Measurements from ENCODE around the gene GRIP1. TPM values are rescaled to one million over a fixed set of nuclear protein-coding genes. Genes with fewer than 3 reads are reported as not detected.

Gene GRIP1
- total RNA-seq, 2 donors from 2014 or later: 0.28 TPM; not detected in 1

DNA sequence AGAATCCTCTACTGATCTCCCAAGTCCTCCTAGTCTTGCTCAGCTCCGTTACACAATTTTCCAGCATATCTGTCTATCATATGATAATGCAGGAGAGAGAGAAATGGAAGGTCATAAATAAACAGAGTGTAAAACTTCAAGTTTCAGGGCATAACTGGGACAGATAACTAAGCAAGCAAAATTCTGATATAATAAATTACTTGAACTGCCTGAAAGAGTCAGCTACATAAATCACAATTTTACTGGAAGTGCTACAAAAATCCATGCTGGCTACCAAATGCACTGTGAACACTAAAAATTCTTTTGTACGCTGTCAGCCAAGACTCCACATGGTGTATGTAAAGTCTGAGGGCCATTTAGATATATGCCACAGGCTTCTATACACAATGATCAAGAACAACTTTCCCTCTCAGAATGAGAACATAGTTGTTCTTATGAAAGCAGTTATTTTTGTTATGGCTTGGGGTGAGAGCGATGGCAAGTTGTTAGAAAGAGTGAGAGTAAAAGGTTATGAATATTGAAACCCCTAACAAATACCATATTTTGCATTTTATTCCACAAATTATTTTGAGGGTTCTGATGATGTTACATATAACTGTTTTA lies 41.1 kb downstream of the GRIP1 start:
- Histone ChIP-seq H3K4me3 (no peak overlapping the region), H3K9me3 (no peaks in the 10 kb centered on the region), H3K27ac (no peak overlapping the region), H3K4me1 (ENCODE audit: control insufficient read depth in 1 of 2, low read depth in 2 of 2) (no peaks in the 10 kb centered on the region), H3K36me3 (no peaks in the 10 kb centered on the region), H3K27me3 (replicated peaks; ENCODE audit: insufficient read depth) (no peaks in the 10 kb centered on the region)
- DNase-seq (ENCODE audit: low spot score): no peak
- TF ChIP-seq, protein P1, sequence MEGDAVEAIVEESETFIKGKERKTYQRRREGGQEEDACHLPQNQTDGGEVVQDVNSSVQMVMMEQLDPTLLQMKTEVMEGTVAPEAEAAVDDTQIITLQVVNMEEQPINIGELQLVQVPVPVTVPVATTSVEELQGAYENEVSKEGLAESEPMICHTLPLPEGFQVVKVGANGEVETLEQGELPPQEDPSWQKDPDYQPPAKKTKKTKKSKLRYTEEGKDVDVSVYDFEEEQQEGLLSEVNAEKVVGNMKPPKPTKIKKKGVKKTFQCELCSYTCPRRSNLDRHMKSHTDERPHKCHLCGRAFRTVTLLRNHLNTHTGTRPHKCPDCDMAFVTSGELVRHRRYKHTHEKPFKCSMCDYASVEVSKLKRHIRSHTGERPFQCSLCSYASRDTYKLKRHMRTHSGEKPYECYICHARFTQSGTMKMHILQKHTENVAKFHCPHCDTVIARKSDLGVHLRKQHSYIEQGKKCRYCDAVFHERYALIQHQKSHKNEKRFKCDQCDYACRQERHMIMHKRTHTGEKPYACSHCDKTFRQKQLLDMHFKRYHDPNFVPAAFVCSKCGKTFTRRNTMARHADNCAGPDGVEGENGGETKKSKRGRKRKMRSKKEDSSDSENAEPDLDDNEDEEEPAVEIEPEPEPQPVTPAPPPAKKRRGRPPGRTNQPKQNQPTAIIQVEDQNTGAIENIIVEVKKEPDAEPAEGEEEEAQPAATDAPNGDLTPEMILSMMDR (IDR thresholded peaks at IDR 0.05): no peak
- no peak for ATAC-seq (ENCODE audit: insufficient number of reproducible peaks, low FRiP score, low read depth)

DNA sequence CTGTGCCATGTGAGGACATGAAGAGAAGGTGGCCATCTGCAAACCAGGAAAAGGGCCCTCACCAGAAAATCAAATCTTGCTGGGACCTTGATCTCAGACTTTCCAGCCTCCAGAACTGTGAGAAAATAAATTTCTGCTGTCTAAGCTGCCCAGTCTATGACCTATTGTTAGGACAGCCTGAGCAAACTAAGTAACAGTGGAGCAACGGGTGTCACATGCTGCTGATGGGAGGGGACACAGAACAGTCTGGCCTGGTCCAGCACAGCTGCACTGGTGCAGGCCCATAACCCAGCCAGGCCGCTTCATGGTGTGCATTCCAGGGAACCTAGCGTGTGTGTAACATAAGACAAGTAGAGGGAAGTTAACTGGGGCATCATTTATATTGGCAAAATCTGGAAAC lies 42.1 kb downstream of the GRIP1 start:
- ATAC-seq (ENCODE audit: insufficient number of reproducible peaks, low FRiP score, low read depth): no peak
- H3K27me3 ChIP-seq (replicated peaks; ENCODE audit: insufficient read depth): no peaks in the 10 kb centered on the region
- TF ChIP-seq, protein P1 (IDR thresholded peaks at IDR 0.05): no peak
- H3K4me1 ChIP-seq (ENCODE audit: control insufficient read depth in 1 of 2, low read depth in 2 of 2): no peaks in the 10 kb centered on the region
- H3K27ac ChIP-seq: no peak overlapping the region
- H3K4me3 ChIP-seq: no peak overlapping the region
- no peak for DNase-seq (ENCODE audit: low spot score)
- no peaks in the 10 kb centered on the region for H3K9me3 ChIP-seq
- H3K36me3 ChIP-seq: no peaks in the 10 kb centered on the region

DNA sequence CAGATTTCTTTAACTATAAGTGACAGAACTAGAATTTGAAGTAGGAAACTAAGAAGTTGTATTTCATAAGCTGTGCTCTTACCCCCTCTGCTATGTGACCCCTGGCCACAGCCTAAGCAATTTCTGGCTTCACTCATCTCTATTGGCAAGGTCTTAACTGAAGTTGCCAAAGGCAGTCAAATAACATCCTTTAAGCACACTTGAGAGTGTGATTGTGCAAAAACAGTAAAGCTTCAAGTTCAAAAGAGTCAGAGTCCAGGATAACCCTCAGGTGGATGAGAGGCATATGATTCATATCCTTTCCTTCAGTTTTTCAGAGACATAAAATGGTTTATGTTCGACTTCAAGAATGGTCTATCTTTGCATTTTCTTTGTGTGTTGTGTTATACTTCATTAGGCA lies 45.2 kb downstream of the GRIP1 start:
- Histone ChIP-seq H3K4me1 (ENCODE audit: control insufficient read depth in 1 of 2, low read depth in 2 of 2) (no peaks in the 10 kb centered on the region), H3K27ac (no peak overlapping the region), H3K36me3 (no peaks in the 10 kb centered on the region), H3K4me3 (no peak overlapping the region), H3K27me3 (replicated peaks; ENCODE audit: insufficient read depth) (no peaks in the 10 kb centered on the region), H3K9me3 (no peaks in the 10 kb centered on the region)
- ATAC-seq (ENCODE audit: insufficient number of reproducible peaks, low FRiP score, low read depth) (no peak), DNase-seq (ENCODE audit: low spot score) (no peak)
- TF ChIP-seq, protein P1 (IDR thresholded peaks at IDR 0.05): no peak

DNA sequence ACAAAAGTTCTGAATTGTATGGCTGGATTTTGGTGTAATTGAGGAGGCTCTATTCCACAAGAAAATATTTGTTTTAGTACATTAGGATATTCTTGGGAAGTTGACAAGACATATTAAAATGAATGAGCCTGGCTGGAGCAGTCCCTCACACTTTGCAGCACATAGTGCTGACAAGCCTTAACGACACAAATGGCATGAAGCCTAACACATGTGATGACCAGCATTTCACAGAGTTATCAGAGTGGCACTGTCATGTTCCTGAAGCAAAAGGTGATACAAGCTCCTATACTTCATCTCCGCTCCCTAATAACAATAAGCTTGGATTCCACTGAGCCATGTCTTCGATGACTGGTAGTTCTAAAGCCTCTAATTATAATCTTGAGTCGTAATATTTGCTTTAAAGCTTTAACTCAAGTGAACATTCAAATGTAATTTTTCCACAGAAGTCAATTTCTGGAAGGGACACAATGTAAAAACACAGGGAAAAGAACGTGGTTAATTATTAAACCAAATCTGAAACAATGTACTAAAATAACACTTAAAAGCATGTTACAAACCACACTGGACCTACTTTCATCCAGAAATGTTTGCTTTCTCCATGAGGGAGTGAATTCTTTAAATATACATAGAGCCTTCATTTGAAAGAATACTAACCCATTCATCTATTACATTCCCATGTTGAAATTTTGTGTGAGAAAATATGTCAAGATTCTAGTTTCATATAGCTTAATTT lies 49.6 kb downstream of the GRIP1 start:
- Histone ChIP-seq H3K27me3 (replicated peaks; ENCODE audit: insufficient read depth) (no peaks in the 10 kb centered on the region), H3K4me3 (no peak overlapping the region), H3K27ac (no peak overlapping the region), H3K36me3 (no peaks in the 10 kb centered on the region), H3K9me3 (no peaks in the 10 kb centered on the region), H3K4me1 (ENCODE audit: control insufficient read depth in 1 of 2, low read depth in 2 of 2) (peaks cover 0 to 11% of the 10 kb centered on the region in 2 donors)
- TF ChIP-seq, protein P1 (IDR thresholded peaks at IDR 0.05): no peak
- DNase-seq (ENCODE audit: low spot score): no peak
- ATAC-seq (ENCODE audit: insufficient number of reproducible peaks, low FRiP score, low read depth): no peak

DNA sequence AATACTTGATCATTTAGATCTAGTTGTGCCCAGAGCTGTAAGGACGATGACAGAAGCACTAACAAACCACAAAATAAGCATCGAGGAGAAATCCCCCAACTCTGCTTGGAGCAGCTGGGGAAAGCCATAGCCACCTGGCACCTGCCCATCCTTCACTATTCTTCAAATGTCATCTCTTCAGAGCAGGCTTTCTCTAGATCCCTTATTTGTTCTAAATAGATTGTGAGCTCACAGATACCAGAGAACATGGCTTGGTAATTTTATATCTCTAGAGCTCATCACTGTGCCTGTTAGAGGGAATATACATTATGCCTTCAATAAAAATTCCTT lies 50.9 kb downstream of the GRIP1 start:
- ATAC-seq (ENCODE audit: insufficient number of reproducible peaks, low FRiP score, low read depth): no peak

More for the DNA sequence above, 50.9 kb downstream of the GRIP1 start:
- Histone ChIP-seq H3K27me3 (replicated peaks; ENCODE audit: insufficient read depth) (no peaks in the 10 kb centered on the region), H3K4me1 (ENCODE audit: control insufficient read depth in 1 of 2, low read depth in 2 of 2) (peaks cover 0 to 11% of the 10 kb centered on the region in 2 donors), H3K4me3 (no peak overlapping the region), H3K36me3 (no peaks in the 10 kb centered on the region), H3K9me3 (no peaks in the 10 kb centered on the region), H3K27ac (no peak overlapping the region)
- TF ChIP-seq, protein P1 (IDR thresholded peaks at IDR 0.05): no peak
- DNase-seq (ENCODE audit: low spot score): no peak

Data from thoracic aorta (tissue), 2 donors.